ENCODE measurements around the gene SLC15A3. TPM values are rescaled to one million over a fixed set of nuclear protein-coding genes. Genes with fewer than 3 reads are reported as not detected.

SLC15A3 gene
- total RNA-seq, 1 donor from 2014 or later: 3.5 TPM

GRCh38 chr11:60950933-60951605, 907 bp downstream of the SLC15A3 start:
- no peak for TF ChIP-seq CTCF (conservative IDR thresholded peaks at IDR 0.05)
- no peak overlapping the region for H3K4me3 Mint-ChIP-seq
- H3K27ac Mint-ChIP-seq: no peak overlapping the region
- no peaks in the 10 kb centered on the region for H3K9me3 Mint-ChIP-seq
- peaks cover 4% of the 10 kb centered on the region for H3K36me3 Mint-ChIP-seq
- peaks cover 18% of the 10 kb centered on the region for H3K4me1 Mint-ChIP-seq (ENCODE audit: unreplicated experiment)
- H3K27me3 Mint-ChIP-seq: peaks cover 44% of the 10 kb centered on the region
- DNase-seq (ENCODE audit: extremely low spot score, unreplicated experiment): no peak

- H3K27me3 Mint-ChIP-seq: peaks cover 44% of the 10 kb centered on the region
- H3K4me3 Mint-ChIP-seq: peak overlapping the region; percentile 61
- no peak overlapping the region for H3K27ac Mint-ChIP-seq
- TF ChIP-seq CTCF (conservative IDR thresholded peaks at IDR 0.05): no peak
- peaks cover 18% of the 10 kb centered on the region for H3K4me1 Mint-ChIP-seq (ENCODE audit: unreplicated experiment)
- H3K9me3 Mint-ChIP-seq: no peaks in the 10 kb centered on the region
- DNase-seq (ENCODE audit: extremely low spot score, unreplicated experiment): no peak
- H3K36me3 Mint-ChIP-seq: peaks cover 4% of the 10 kb centered on the region
Observed at GRCh38 chr11:60950024-60950423, 2.0 kb downstream of the SLC15A3 start.

- Mint-ChIP-seq H3K4me3 (peak overlapping the region; percentile 52), H3K36me3 (peaks cover 4% of the 10 kb centered on the region), H3K27ac (peak overlapping the region; percentile 36), H3K9me3 (no peaks in the 10 kb centered on the region), H3K4me1 (ENCODE audit: unreplicated experiment) (peaks cover 26% of the 10 kb centered on the region), H3K27me3 (peaks cover 38% of the 10 kb centered on the region)
- no peak for TF ChIP-seq CTCF (conservative IDR thresholded peaks at IDR 0.05)
- no peak for DNase-seq (ENCODE audit: extremely low spot score, unreplicated experiment)
Observed at GRCh38 chr11:60948250-60948649, 3.7 kb downstream of the SLC15A3 start.

GRCh38 chr11:60947700-60948099, 4.3 kb downstream of the SLC15A3 start:
- Mint-ChIP-seq H3K27ac (no peak overlapping the region), H3K36me3 (no peaks in the 10 kb centered on the region), H3K4me1 (ENCODE audit: unreplicated experiment) (peaks cover 27% of the 10 kb centered on the region), H3K27me3 (peaks cover 34% of the 10 kb centered on the region), H3K9me3 (no peaks in the 10 kb centered on the region), H3K4me3 (no peak overlapping the region)
- no peak for TF ChIP-seq CTCF (conservative IDR thresholded peaks at IDR 0.05)
- no peak for DNase-seq (ENCODE audit: extremely low spot score, unreplicated experiment)

GRCh38 chr11:60946601-60947264, 5.2 kb downstream of the SLC15A3 start:
- TF ChIP-seq CTCF (conservative IDR thresholded peaks at IDR 0.05): no peak
- Mint-ChIP-seq H3K9me3 (no peaks in the 10 kb centered on the region), H3K4me3 (no peak overlapping the region), H3K27ac (no peak overlapping the region), H3K36me3 (no peaks in the 10 kb centered on the region), H3K4me1 (ENCODE audit: unreplicated experiment) (peaks cover 30% of the 10 kb centered on the region), H3K27me3 (peaks cover 24% of the 10 kb centered on the region)
- no peak for DNase-seq (ENCODE audit: extremely low spot score, unreplicated experiment)

Data from type B pancreatic cell (in vitro differentiated cells).